Lung (tissue), 12 donors: ENCODE data around the gene DDX51. TPM values are rescaled to one million over a fixed set of nuclear protein-coding genes. Genes with fewer than 3 reads are reported as not detected.

Experiments
- ATAC-seq: fragments of 200-7000 bp; cut with Tn5 transposase; one replicate; pipeline ENCODE4 v1.9.1; 2020; ENCODE audit warnings: moderate number of reproducible peaks; ENCODE audit not compliant: insufficient read depth, low FRiP score
- DNase-seq, 3 donors: peaks; one replicate each; pipeline ENCODE4 v3.0.0-alpha.2; 2013 to 2017
- H3K27ac ChIP-seq, 2 donors: one replicate each; pipeline ENCODE4 v1.5.1; 2013; ENCODE audit warnings: mild to moderate bottlenecking in 2 of 2, moderate library complexity in 2 of 2, control low read depth in 1 of 2, inconsistent platforms in 1 of 2, low read depth in 1 of 2, low read length in 1 of 2
- H3K27me3 ChIP-seq, 3 donors: one replicate each; pipeline ENCODE4 v1.5.1; 2013; ENCODE audit warnings: low read length in 2 of 3; ENCODE audit not compliant: control insufficient read depth in 3 of 3, insufficient read depth in 3 of 3
- H3K36me3 ChIP-seq, 4 donors: one replicate each; pipeline ENCODE4 v1.5.1; 2013; ENCODE audit warnings: low read length in 4 of 4, mild to moderate bottlenecking in 1 of 4, moderate library complexity in 1 of 4; ENCODE audit not compliant: control insufficient read depth in 4 of 4, insufficient read depth in 4 of 4
- H3K4me1 ChIP-seq, 5 donors: one replicate each; pipeline ENCODE4 v1.5.1; 2013; ENCODE audit warnings: low read length in 5 of 5, mild to moderate bottlenecking in 2 of 5, moderate library complexity in 1 of 5; ENCODE audit not compliant: control insufficient read depth in 5 of 5, insufficient read depth in 5 of 5
- H3K4me3 ChIP-seq: one replicate; pipeline ENCODE4 v1.5.1; 2013; ENCODE audit warnings: mild to moderate bottlenecking, control low read depth, moderate library complexity
- H3K9ac ChIP-seq, 2 donors: one replicate each; pipeline ENCODE4 v1.5.1; 2013; ENCODE audit warnings: low read length in 2 of 2, control low read depth in 1 of 2; ENCODE audit not compliant: insufficient read depth in 1 of 2
- H3K9me3 ChIP-seq, 4 donors: one replicate each; pipeline ENCODE4 v1.5.1; 2013; ENCODE audit warnings: low read length in 3 of 4, mild to moderate bottlenecking in 1 of 4, moderate library complexity in 1 of 4; ENCODE audit not compliant: control insufficient read depth in 4 of 4, insufficient read depth in 3 of 4
- CTCF ChIP-seq: IDR thresholded peaks from 2 replicates; pipeline ENCODE4 v1.5.1; 2012; ENCODE audit warnings: mild to moderate bottlenecking; ENCODE audit errors: control extremely low read depth, extremely low read depth
- WGBS, 2 donors: extraction: QIAGEN DNeasy Blood & Tissue Kit; methylation state at CpG; one replicate each; pipeline ENCODE4 v1.1.7; 2013; 5-methylcytosine and 5-hydroxymethylcytosine counted together
- polyA plus RNA-seq, 2 donors: library from polyadenylated mRNA; stranded (reverse); fragments of 200-250 nt; gene quantifications; one replicate each; pipeline ENCODE4 v1.2.1, GENCODE V29; 2013
- total RNA-seq, 2 donors: library from RNA; depleted of rRNA in 1 of 2; stranded (reverse); fragments of >200 nt in 1 of 2; gene quantifications; one replicate each; pipeline ENCODE4 v1.2.1, GENCODE V29; 2014 to 2021
- donor health status: control.
- donor health status: control.
- donor health status: Bipolar disorder and iron deficiency.
- donor health status: healthy.
- donor health status: DM: yes; HTN: yes; CAD: no.

Gene DDX51
- total and polyA plus RNA-seq, 4 donors, result 15.0 to 25.9 (median 17.2) TPM

GRCh38 chr12:132186857-132187620, 42.9 kb upstream of the DDX51 start:
- Histone ChIP-seq H3K36me3 (no peaks in the 10 kb centered on the region), H3K9ac (no peak overlapping the region), H3K27me3 (peaks cover 0 to 61% (median 0%) of the 10 kb centered on the region in 3 donors), H3K27ac (no peak overlapping the region), H3K9me3 (peaks cover 0 to 10% (median 2%) of the 10 kb centered on the region in 4 donors), H3K4me3 (no peak overlapping the region), H3K4me1 (peaks cover 0 to 8% (median 6%) of the 10 kb centered on the region in 5 donors)
- ATAC-seq (no peak), DNase-seq (no peak)
- WGBS, 2 donors, result 69 to 75% methylated on average over 39 of the region's 39 CpGs
- TF ChIP-seq CTCF, result no peak

GRCh38 chr12:132186208-132186856, 42.2 kb upstream of the DDX51 start:
- Histone ChIP-seq H3K9me3 (peaks cover 0 to 10% (median 2%) of the 10 kb centered on the region in 4 donors), H3K4me1 (peaks cover 0 to 8% (median 6%) of the 10 kb centered on the region in 5 donors), H3K27ac (no peak overlapping the region), H3K9ac (no peak overlapping the region), H3K36me3 (no peaks in the 10 kb centered on the region), H3K27me3 (peaks cover 0 to 56% (median 0%) of the 10 kb centered on the region in 3 donors), H3K4me3 (no peak overlapping the region)
- ATAC-seq (no peak), DNase-seq (no peak)
- 23 to 31% methylated on average over 24 of the region's 24 CpGs for WGBS, 2 donors
- TF ChIP-seq CTCF, result no peak

GRCh38 chr12:132185705-132186104, 41.6 kb upstream of the DDX51 start:
- H3K4me3 ChIP-seq, result no peak overlapping the region
- no peak overlapping the region for H3K27ac ChIP-seq
- peaks cover 0 to 14% (median 2%) of the 10 kb centered on the region in 4 donors for H3K9me3 ChIP-seq
- peaks cover 0 to 7% (median 4%) of the 10 kb centered on the region in 5 donors for H3K4me1 ChIP-seq
- ATAC-seq, result no peak
- no peak for DNase-seq
- H3K9ac ChIP-seq, result no peak overlapping the region
- WGBS, 2 donors, result 51 to 59% methylated on average over 16 of the region's 16 CpGs
- H3K36me3 ChIP-seq, result no peaks in the 10 kb centered on the region
- H3K27me3 ChIP-seq, result peaks cover 0 to 50% (median 0%) of the 10 kb centered on the region in 3 donors
- TF ChIP-seq CTCF, result no peak
